Ovary (tissue), 10 donors: Measurements from ENCODE around the gene CERS5. TPM values are rescaled to one million over a fixed set of nuclear protein-coding genes. Genes with fewer than 3 reads are reported as not detected.
A peak's percentile ranks its signal among the peaks of the same experiment; 100 is the strongest.

Experiments used
- DNase-seq, 5 donors: peaks; one replicate each; pipeline ENCODE4 v3.0.0-alpha.2; 2019 to 2020
- H3K27ac ChIP-seq, 2 donors: fragments of 200-600 bp; one replicate each; pipeline versions ENCODE4 v1.5.1 to v1.8.0; 2019 to 2022
- H3K27me3 ChIP-seq: fragments of 200-600 bp; one replicate; pipeline ENCODE4 v1.8.0; 2022
- H3K36me3 ChIP-seq: fragments of 200-600 bp; sonication (generic); one replicate; pipeline ENCODE4 v1.5.1; 2019
- H3K4me1 ChIP-seq: one replicate; pipeline ENCODE4 v1.8.1; 2013; ENCODE audit warnings: mild to moderate bottlenecking, moderate library complexity; ENCODE audit not compliant: insufficient read depth
- H3K4me3 ChIP-seq: fragments of 200-600 bp; sonication (generic); one replicate; pipeline ENCODE4 v1.5.1; 2017
- H3K9me3 ChIP-seq, 2 donors: fragments of 200-600 bp in 1 of 2; sonication (generic) in 1 of 2; one replicate each; pipeline versions ENCODE4 v1.5.1 to v1.8.1; 2013 to 2019; ENCODE audit warnings: mild to moderate bottlenecking in 1 of 2, moderate library complexity in 1 of 2
- CTCF ChIP-seq, 3 donors: fragments of 450-650 bp in 2 of 3; fragments of 200-600 bp in 1 of 3; IDR thresholded peaks; one replicate each; pipeline versions ENCODE4 v1.5.1 to v1.8.0; 2016 to 2022; ENCODE audit warnings: antibody characterized with exemption in 3 of 3, mild to moderate bottlenecking in 1 of 3
- EP300 ChIP-seq: sonication (generic); formaldehyde crosslinking; IDR thresholded peaks from one replicate; pipeline ENCODE4 v1.6.1; 2017; ENCODE audit warnings: antibody characterized with exemption
- POLR2A ChIP-seq: fragments of 450-650 bp; IDR thresholded peaks from one replicate; pipeline ENCODE4 v1.6.1; 2017; ENCODE audit warnings: antibody characterized with exemption, mild to moderate bottlenecking, moderate library complexity
- WGBS, 3 donors: extraction: QIAGEN DNeasy Blood & Tissue Kit in 1 of 3; methylation state at CpG; one replicate each; pipeline versions ENCODE4 v1.1.5 to v1.1.7; 2013 to 2017; 5-methylcytosine and 5-hydroxymethylcytosine counted together
- intact Hi-C, 4 donors: fragments of 100-400 bp; cut with DNase I; formaldehyde crosslinking; loops; one replicate each; pipeline versions ENCODE4 v1.11.0 to v1.15.1; 2022 to 2023
- long read RNA-seq, 3 donors: library from polyadenylated mRNA in 2 of 3; unstranded in 2 of 3; transcript quantifications; one replicate each; pipeline ENCODE4 v2.0.0 and lab custom pipeline, GENCODE V29; 2021 to 2026
- polyA plus RNA-seq, 2 donors: library from polyadenylated mRNA; stranded (reverse); fragments of 200-250 nt in 1 of 2; fragments of 350-450 nt in 1 of 2; fragmentation: Illumina TruSeq in 1 of 2; extraction: RNeasy Lipid Tissue Mini Kit (QIAGEN cat#74804) in 1 of 2; gene quantifications; one replicate each; pipeline ENCODE4 v1.2.3, GENCODE V29; 2013 to 2014
- total RNA-seq, 7 donors: library from RNA; depleted of rRNA in 2 of 7; stranded (reverse); fragments of >200 nt in 2 of 7; fragmentation: NEBNext Ultra II Directional in 3 of 7; extraction: Animal tissue kit (Norgen Biotek cat#: 25700) in 3 of 7; gene quantifications; one replicate each; pipeline versions ENCODE4 v1.1.0 to v1.2.4, GENCODE V29; 2016 to 2023
- donor health status: DM: no; HTN: no; CAD: no; lungs with moderate emphysema.
- donor health status: DM: no; HTN: no; CAD: no.
- donor health status: Bipolar disorder and iron deficiency.
- donor health status: DM: yes; HTN: yes; CAD: no.
- donor health status: DM: no; HTN: no; CAD: no.
- donor health status: DM: yes; HTN: yes; CAD: no.

Gene CERS5
- 10 to 100 TPM; 29.1 to 67.3 (median 44.9) TPM for total RNA-seq
- 10 to 100 TPM; 47.9 to 76.9 TPM for polyA plus RNA-seq
- long read RNA-seq, donor 1, transcript CERS5-203 (11 exons, 2,855 nt): minor isoform, 9 of 289 reads
- long read RNA-seq, donor 1, transcript CERS5-201 (10 exons, 2,051 nt): major isoform, 193 of 289 reads
- long read RNA-seq, donor 1, partial matches to known transcripts: 2 of 289 reads
- long read RNA-seq, donor 1, other reads (novel, unspliced or antisense): 85 of 289 reads
- long read RNA-seq, donor 2, transcript CERS5-201 (10 exons, 2,051 nt): major isoform, 17 of 280 reads
- long read RNA-seq, donor 2, partial matches to known transcripts: 42 of 280 reads
- long read RNA-seq, donor 2, other reads (novel, unspliced or antisense): 221 of 280 reads
- long read RNA-seq, donor 3, transcript CERS5-201 (10 exons, 2,051 nt): major isoform, 43 of 66 reads
- long read RNA-seq, donor 3, partial matches to known transcripts: 3 of 66 reads
- long read RNA-seq, donor 3, other reads (novel, unspliced or antisense): 19 of 66 reads

- intact Hi-C loops: loop anchor here in 3 of 4 donors (5.0 to 10.0 kb wide), 2 partner anchors 52 to 55 kb away; partner anchors contain the start of gene COX14 (in 3 of the 3)
- 1% methylated on average over 41 to 70 of the region's 70 CpGs for WGBS, 3 donors
- TF ChIP-seq POLR2A: peak; percentile 88
- TF ChIP-seq EP300: no peak
- TF ChIP-seq CTCF (IDR thresholded peaks at IDR 0.05): peak in 2 of 3 donors; percentile 62 to 73
These were observed at the start of gene CERS5 for GRCh38 chr12:50167049-50167828. Gene CERS5 (minus strand): TSS chr12:50167369. CDS start chr12:50167297, 72 bp downstream.

GRCh38 chr12:50215033-50215432, 47.9 kb upstream of the CERS5 start:
- Histone ChIP-seq H3K9me3 (no peaks in the 10 kb centered on the region), H3K27ac (no peak overlapping the region), H3K4me1 (peaks cover 6% of the 10 kb centered on the region), H3K36me3 (no peaks in the 10 kb centered on the region), H3K27me3 (no peaks in the 10 kb centered on the region), H3K4me3 (no peak overlapping the region)
- 94% methylated on average over 3 of the region's 3 CpGs for WGBS, 3 donors
- TF ChIP-seq POLR2A (no peak), CTCF (IDR thresholded peaks at IDR 0.05) (no peak), EP300 (no peak)
- intact Hi-C loops: no loop called here
- no peak for DNase-seq

More at GRCh38 chr12:50167049-50167828, at the start of gene CERS5:
- Histone ChIP-seq H3K27ac (peak within 1 kb of the TSS; percentile 26 to 91), H3K27me3 (no peaks in the 10 kb centered on the region), H3K36me3 (no peaks in the 10 kb centered on the region), H3K4me1 (peaks cover 6% of the 10 kb centered on the region), H3K9me3 (no peaks in the 10 kb centered on the region), H3K4me3 (peak within 1 kb of the TSS; percentile 94)
- DNase-seq: peak; percentile 97 to 99 (median 99)

GRCh38 chr12:50214018-50214417, 46.8 kb upstream of the CERS5 start:
- H3K27ac ChIP-seq: no peak overlapping the region
- intact Hi-C loops: no loop called here
- no peak overlapping the region for H3K4me3 ChIP-seq
- DNase-seq: no peak
- TF ChIP-seq EP300: no peak
- TF ChIP-seq CTCF (IDR thresholded peaks at IDR 0.05): no peak
- TF ChIP-seq POLR2A: no peak
- WGBS, 3 donors: 20 to 40% (median 29%) methylated on average over 1 of the region's 1 CpG
- peaks cover 3% of the 10 kb centered on the region for H3K4me1 ChIP-seq
- H3K36me3 ChIP-seq: no peaks in the 10 kb centered on the region
- H3K27me3 ChIP-seq: no peaks in the 10 kb centered on the region
- no peaks in the 10 kb centered on the region for H3K9me3 ChIP-seq

- WGBS, 3 donors: 89 to 92% (median 90%) methylated on average over 2 of the region's 2 CpGs
- no peak overlapping the region for H3K27ac ChIP-seq
These were observed 46.3 kb upstream of the CERS5 start for GRCh38 chr12:50213439-50213838.

More at GRCh38 chr12:50213439-50213838, 46.3 kb upstream of the CERS5 start:
- no peak for DNase-seq
- H3K4me1 ChIP-seq: peaks cover 3% of the 10 kb centered on the region
- H3K27me3 ChIP-seq: no peaks in the 10 kb centered on the region
- no peak for TF ChIP-seq POLR2A
- no peak for TF ChIP-seq CTCF (IDR thresholded peaks at IDR 0.05)
- TF ChIP-seq EP300: no peak
- H3K4me3 ChIP-seq: no peak overlapping the region
- no peaks in the 10 kb centered on the region for H3K9me3 ChIP-seq
- no peaks in the 10 kb centered on the region for H3K36me3 ChIP-seq
- intact Hi-C loops: no loop called here
